H1 (cell line): ENCODE measurements around the gene TMEM38A. TPM values are rescaled to one million over a fixed set of nuclear protein-coding genes. Genes with fewer than 3 reads are reported as not detected.
A peak's percentile ranks its signal among the peaks of the same experiment; 100 is the strongest.

Experiments used
- ASH2L ChIP-seq: fragments of 200-600, 300-600 bp; sonication (generic); IDR thresholded peaks from one replicate; pipeline ENCODE4 v1.7.1; 2017; ENCODE audit warnings: low read length
- BCL11A ChIP-seq, 2 experiments: IDR thresholded peaks; one replicate each; pipeline ENCODE4 v1.6.1; 2011; ENCODE audit warnings: low read depth in 2 of 2, low read length in 2 of 2, mild to moderate bottlenecking in 2 of 2
- CBX8 ChIP-seq: fragments of 300-800, 300-1000 bp; sonication (generic); IDR thresholded peaks from 2 replicates; pipeline ENCODE4 v1.7.1; 2016; ENCODE audit warnings: low read depth, low read length, borderline replicate concordance
- CTBP2 ChIP-seq: IDR thresholded peaks from 2 replicates; pipeline ENCODE4 v1.7.0; 2011; ENCODE audit warnings: borderline replicate concordance, mild to moderate bottlenecking, moderate library complexity, mixed read lengths, low read length; ENCODE audit not compliant: insufficient read depth, insufficient read length
- E2F6 ChIP-seq: IDR thresholded peaks from 2 replicates; pipeline ENCODE4 v1.6.1; 2012; ENCODE audit warnings: inconsistent platforms
- EZH2 ChIP-seq: fragments of 200-600 bp; sonication (generic); IDR thresholded peaks from 2 replicates; pipeline ENCODE4 v1.7.1; 2012; ENCODE audit warnings: low read depth, mild to moderate bottlenecking, moderate library complexity, low read length, inconsistent platforms; ENCODE audit not compliant: severe bottlenecking
- HDAC6 ChIP-seq: IDR thresholded peaks from one replicate; pipeline ENCODE4 v1.7.1; 2012; ENCODE audit warnings: low read depth, mild to moderate bottlenecking, inconsistent platforms, low read length, moderate library complexity
- KDM5A ChIP-seq: fragments of 200-600 bp; IDR thresholded peaks from 2 replicates; pipeline ENCODE4 v1.7.1; 2012; ENCODE audit warnings: mild to moderate bottlenecking, low read length, inconsistent platforms, mixed read lengths
- MAX ChIP-seq: IDR thresholded peaks from 2 replicates; pipeline ENCODE4 v1.6.1; 2012; ENCODE audit warnings: inconsistent platforms
- NANOG ChIP-seq: IDR thresholded peaks from 2 replicates; pipeline ENCODE4 v1.6.1; 2011; ENCODE audit warnings: low read length, low read depth, mild to moderate bottlenecking, inconsistent platforms; ENCODE audit not compliant: insufficient read depth, poor library complexity, severe bottlenecking
- NRF1 ChIP-seq: IDR thresholded peaks from 2 replicates; pipeline ENCODE4 v1.6.1; 2011; ENCODE audit warnings: mild to moderate bottlenecking, low read depth, low read length, improper control_type of control experiment
- POU5F1 ChIP-seq: IDR thresholded peaks from 2 replicates; pipeline ENCODE4 v1.6.1; 2011; ENCODE audit warnings: low read depth, mild to moderate bottlenecking, low read length, moderate library complexity
- SIRT6 ChIP-seq: IDR thresholded peaks from one replicate; pipeline ENCODE4 v1.7.1; 2012; ENCODE audit warnings: low read length, inconsistent platforms
- TEAD4 ChIP-seq: IDR thresholded peaks from 2 replicates; pipeline ENCODE4 v1.6.1; 2012; ENCODE audit warnings: low read depth, low read length, inconsistent platforms, mixed read lengths
- YY1 ChIP-seq: IDR thresholded peaks from 2 replicates; pipeline ENCODE4 v1.6.1; 2011; ENCODE audit warnings: low read depth, mild to moderate bottlenecking, low read length
- polyA plus RNA-seq, 7 experiments: library from polyadenylated mRNA; depleted of rRNA in 3 of 7; stranded (reverse) in 5 of 7; unstranded in 2 of 7; fragments of >200 nt in 5 of 7; fragments of 200-250 nt in 2 of 7; gene quantifications; 1 replicate in 5 of 7; 2 replicates in 1 of 7; 4 replicates in 1 of 7; pipeline versions ENCODE4 v1.2.1 to v1.2.3, GENCODE V29; 2011 to 2013; ENCODE audit warnings: missing spikeins in 2 of 7, mixed read lengths in 2 of 7
- total RNA-seq: library from RNA; stranded (reverse); fragmentation: NEBNext Ultra II Directional; extraction: Animal tissue kit (Norgen Biotek cat#: 25700); gene quantifications from 2 replicates; pipeline ENCODE4 v1.2.1, GENCODE V29; 2021

TMEM38A gene
- total and polyA plus RNA-seq, 2 of the 8 experiments (the other 6 are each of a cell fraction or from before 2014, with no cell fraction given) = 8.9 to 9.2 TPM

GRCh38 chr19:16659832-16660708, 869 bp upstream of the TMEM38A start, which contains the start of gene SMIM7 (continued):
- peak; percentile 94 for TF ChIP-seq MAX
- TF ChIP-seq SIRT6 = no peak
- no peak for TF ChIP-seq KDM5A
- TF ChIP-seq CBX8 = no peak
- TF ChIP-seq NRF1 = peak; percentile 88
- TF ChIP-seq E2F6 = peak; percentile 90
- no peak for TF ChIP-seq POU5F1
- TF ChIP-seq BCL11A (IDR thresholded peaks at IDR 0.05; ENCODE audit: low read depth in 2 of 2, low read length in 2 of 2) = no peak
- no peak for TF ChIP-seq YY1
- no peak for TF ChIP-seq ASH2L
- no peak for TF ChIP-seq EZH2
- TF ChIP-seq NANOG = peak; percentile 39
- no peak for TF ChIP-seq TEAD4
- no peak for TF ChIP-seq CTBP2
- TF ChIP-seq HDAC6 = no peak
